ENCODE measurements around the gene CNN2. TPM values are rescaled to one million over a fixed set of nuclear protein-coding genes. Genes with fewer than 3 reads are reported as not detected.
A peak's percentile ranks its signal among the peaks of the same experiment; 100 is the strongest.

CNN2 gene
- total RNA-seq, 4 donors from 2014 or later, result 60.7 to 88.2 (median 82.2) TPM

- no peaks in the 10 kb centered on the region for H3K9me3 ChIP-seq
- WGBS, 2 donors, result 26 to 33% methylated on average over 12 to 20 of the region's 21 CpGs
- DNase-seq, result no peak
- TF ChIP-seq CTCF (IDR thresholded peaks at IDR 0.05), result no peak
- TF ChIP-seq POLR2A (IDR thresholded peaks at IDR 0.05), result no peak
- intact Hi-C loops (cut with DNase I), result no loop called here
- H3K4me3 ChIP-seq (replicated peaks in 1 of 3), result no peak overlapping the region
- H3K36me3 ChIP-seq, result no peaks in the 10 kb centered on the region
- H3K27me3 ChIP-seq, result peaks cover 20% of the 10 kb centered on the region
- H3K4me1 ChIP-seq, result peaks cover 0 to 45% of the 10 kb centered on the region in 2 donors
- H3K27ac ChIP-seq, result no peak overlapping the region
Observed at GRCh38 chr19:1070576-1070930, 44.1 kb downstream of the CNN2 start.

- H3K27me3 ChIP-seq, result peaks cover 20% of the 10 kb centered on the region
- H3K4me3 ChIP-seq (replicated peaks in 1 of 3), result no peak overlapping the region
- no peaks in the 10 kb centered on the region for H3K36me3 ChIP-seq
- peaks cover 0 to 39% of the 10 kb centered on the region in 2 donors for H3K4me1 ChIP-seq
- 0 to 38% methylated on average over 7 to 27 of the region's 99 CpGs for WGBS, 2 donors
- DNase-seq, result no peak
- intact Hi-C loops (cut with DNase I), result no loop called here
- no peak for TF ChIP-seq CTCF (IDR thresholded peaks at IDR 0.05)
- no peak for TF ChIP-seq POLR2A (IDR thresholded peaks at IDR 0.05)
- H3K27ac ChIP-seq, result no peak overlapping the region
- no peaks in the 10 kb centered on the region for H3K9me3 ChIP-seq
Observed at GRCh38 chr19:1070931-1071791, 44.8 kb downstream of the CNN2 start.

GRCh38 chr19:1072371-1073015, 46.1 kb downstream of the CNN2 start:
- peaks cover 15% of the 10 kb centered on the region for H3K27me3 ChIP-seq
- H3K9me3 ChIP-seq, result no peaks in the 10 kb centered on the region
- no peak for DNase-seq
- no peak overlapping the region for H3K27ac ChIP-seq
- H3K4me1 ChIP-seq, result peaks cover 0 to 33% of the 10 kb centered on the region in 2 donors
- 82 to 88% methylated on average over 11 of the region's 11 CpGs for WGBS, 2 donors
- no peak overlapping the region for H3K4me3 ChIP-seq (replicated peaks in 1 of 3)
- H3K36me3 ChIP-seq, result no peaks in the 10 kb centered on the region
- intact Hi-C loops (cut with DNase I), result no loop called here
- TF ChIP-seq CTCF (IDR thresholded peaks at IDR 0.05) (no peak), POLR2A (IDR thresholded peaks at IDR 0.05) (no peak)

GRCh38 chr19:1073063-1073955, 46.9 kb downstream of the CNN2 start:
- 59 to 94% methylated on average over 9 to 18 of the region's 30 CpGs for WGBS, 2 donors

More at GRCh38 chr19:1073063-1073955, 46.9 kb downstream of the CNN2 start:
- TF ChIP-seq POLR2A (IDR thresholded peaks at IDR 0.05) (no peak), CTCF (IDR thresholded peaks at IDR 0.05) (no peak)
- Histone ChIP-seq H3K4me1 (peaks cover 0 to 32% of the 10 kb centered on the region in 2 donors), H3K27me3 (peaks cover 15% of the 10 kb centered on the region), H3K36me3 (no peaks in the 10 kb centered on the region), H3K4me3 (replicated peaks in 1 of 3) (no peak overlapping the region), H3K9me3 (no peaks in the 10 kb centered on the region), H3K27ac (no peak overlapping the region)
- intact Hi-C loops (cut with DNase I), result no loop called here
- DNase-seq, result peak; percentile 31 to 59

All from thyroid gland (tissue), 4 donors.